Measurements from ENCODE around the gene TRIOBP.

DNA sequence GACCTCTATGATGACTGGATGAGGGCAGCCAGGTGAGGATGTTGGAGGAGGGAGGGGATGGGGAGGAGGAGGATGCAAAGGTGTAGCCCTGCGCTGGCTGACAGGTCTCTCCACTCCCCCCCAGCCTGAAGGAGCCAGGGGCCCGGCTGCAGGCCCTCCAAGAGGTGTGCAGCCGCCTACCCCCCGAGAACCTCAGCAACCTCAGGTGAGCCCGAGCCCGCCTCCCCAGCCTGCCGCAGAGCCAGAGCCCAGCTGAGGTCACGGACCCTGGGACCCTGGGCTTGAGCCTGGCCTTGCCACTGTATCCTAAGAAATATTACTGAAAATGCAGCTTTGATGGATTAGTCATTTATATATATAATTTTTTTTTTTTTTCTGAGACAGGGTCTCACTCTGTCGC is 49.5 kb upstream of the TRIOBP start:
- TF ChIP-seq POLR2AphosphoS5 (IDR thresholded peaks at IDR 0.05) = no peak
- TF ChIP-seq, protein P1, sequence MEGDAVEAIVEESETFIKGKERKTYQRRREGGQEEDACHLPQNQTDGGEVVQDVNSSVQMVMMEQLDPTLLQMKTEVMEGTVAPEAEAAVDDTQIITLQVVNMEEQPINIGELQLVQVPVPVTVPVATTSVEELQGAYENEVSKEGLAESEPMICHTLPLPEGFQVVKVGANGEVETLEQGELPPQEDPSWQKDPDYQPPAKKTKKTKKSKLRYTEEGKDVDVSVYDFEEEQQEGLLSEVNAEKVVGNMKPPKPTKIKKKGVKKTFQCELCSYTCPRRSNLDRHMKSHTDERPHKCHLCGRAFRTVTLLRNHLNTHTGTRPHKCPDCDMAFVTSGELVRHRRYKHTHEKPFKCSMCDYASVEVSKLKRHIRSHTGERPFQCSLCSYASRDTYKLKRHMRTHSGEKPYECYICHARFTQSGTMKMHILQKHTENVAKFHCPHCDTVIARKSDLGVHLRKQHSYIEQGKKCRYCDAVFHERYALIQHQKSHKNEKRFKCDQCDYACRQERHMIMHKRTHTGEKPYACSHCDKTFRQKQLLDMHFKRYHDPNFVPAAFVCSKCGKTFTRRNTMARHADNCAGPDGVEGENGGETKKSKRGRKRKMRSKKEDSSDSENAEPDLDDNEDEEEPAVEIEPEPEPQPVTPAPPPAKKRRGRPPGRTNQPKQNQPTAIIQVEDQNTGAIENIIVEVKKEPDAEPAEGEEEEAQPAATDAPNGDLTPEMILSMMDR (IDR thresholded peaks at IDR 0.05) = no peak
- TF ChIP-seq POLR2A (IDR thresholded peaks at IDR 0.05) = no peak
